Tibial artery (tissue), 4 donors: ENCODE results near the gene VPS18.
"Not testable (repeated sequence)": the region's sequence is repeated elsewhere in the genome, so short reads cannot be mapped to it uniquely, and the experiment has no call there.

ENCODE experiments used
- DNase-seq, 2 donors: peaks; one replicate each; pipeline ENCODE4 v3.0.0-alpha.2; 2019
- H3K27ac ChIP-seq, 2 donors: fragments of 200-600 bp; sonication (generic) in 1 of 2; 1 replicate in 1 of 2; 2 replicates in 1 of 2; pipeline ENCODE4 v1.5.1; 2018 to 2019; ENCODE audit warnings: mild to moderate bottlenecking in 1 of 2
- H3K27me3 ChIP-seq, 2 donors: fragments of 200-600 bp; sonication (generic) in 1 of 2; one replicate each; pipeline versions ENCODE4 v1.5.1 to v1.6.0; 2016 to 2019
- H3K36me3 ChIP-seq, 3 donors: fragments of 200-600 bp; sonication (generic) in 2 of 3; one replicate each; pipeline ENCODE4 v1.5.1; 2016 to 2019; ENCODE audit warnings: mild to moderate bottlenecking in 2 of 3
- H3K4me1 ChIP-seq, 4 donors: fragments of 200-600 bp; sonication (generic) in 2 of 4; 1 replicate in 3 of 4; 2 replicates in 1 of 4; pipeline ENCODE4 v1.5.1; 2016 to 2019
- H3K4me3 ChIP-seq, 2 donors: fragments of 200-600 bp; sonication (generic) in 1 of 2; 1 replicate in 1 of 2; 2 replicates in 1 of 2; pipeline ENCODE4 v1.5.1; 2018 to 2019; ENCODE audit warnings: mild to moderate bottlenecking in 2 of 2
- H3K9me3 ChIP-seq, 3 donors: fragments of 200-600 bp; sonication (generic) in 1 of 3; one replicate each; pipeline ENCODE4 v1.5.1; 2016 to 2019
- CTCF ChIP-seq, 2 experiments: fragments of 200-600 bp in 1 of 2; fragments of 450-650 bp in 1 of 2; IDR thresholded peaks; one replicate each; pipeline ENCODE4 v1.5.1; 2017 to 2019; ENCODE audit warnings: antibody characterized with exemption in 2 of 2, mild to moderate bottlenecking in 1 of 2, moderate library complexity in 1 of 2
- intact Hi-C: fragments of 100-400 bp; cut with DNase I; formaldehyde crosslinking; loops from one replicate; pipeline ENCODE4 v1.15.0; 2023; ENCODE audit warnings: low total_unique reads

Gene VPS18

GRCh38 chr15:40855706-40856234 lies 38.5 kb upstream of the VPS18 start:
- TF ChIP-seq CTCF (IDR thresholded peaks at IDR 0.05): no peak
- Histone ChIP-seq H3K27me3 (peaks cover 0 to 22% of the 10 kb centered on the region in 2 donors), H3K4me1 (peaks cover 0 to 10% (median 2%) of the 10 kb centered on the region in 4 donors), H3K36me3 (peaks cover 0 to 42% (median 0%) of the 10 kb centered on the region in 3 donors), H3K9me3 (no peaks in the 10 kb centered on the region), H3K27ac (no peak overlapping the region), H3K4me3 (no peak overlapping the region)
- DNase-seq: no peak
- intact Hi-C loops: no loop called here

GRCh38 chr15:40856746-40857145 lies 37.5 kb upstream of the VPS18 start:
- intact Hi-C loops: no loop called here
- Histone ChIP-seq H3K4me3 (no peak overlapping the region), H3K27ac (no peak overlapping the region), H3K4me1 (peaks cover 0 to 10% (median 2%) of the 10 kb centered on the region in 4 donors), H3K27me3 (peaks cover 0 to 22% of the 10 kb centered on the region in 2 donors), H3K9me3 (no peaks in the 10 kb centered on the region), H3K36me3 (peaks cover 0 to 42% (median 0%) of the 10 kb centered on the region in 3 donors)
- DNase-seq: no peak
- TF ChIP-seq CTCF (IDR thresholded peaks at IDR 0.05): no peak

- Histone ChIP-seq H3K36me3 (peaks cover 0 to 42% (median 0%) of the 10 kb centered on the region in 3 donors), H3K27me3 (peaks cover 0 to 22% of the 10 kb centered on the region in 2 donors), H3K9me3 (no peaks in the 10 kb centered on the region), H3K4me3 (no peak overlapping the region), H3K27ac (no peak overlapping the region), H3K4me1 (peaks cover 0 to 10% (median 2%) of the 10 kb centered on the region in 4 donors)
- intact Hi-C loops: no loop called here
- peak; percentile 43 to 76 for DNase-seq
- TF ChIP-seq CTCF (IDR thresholded peaks at IDR 0.05): peak; percentile 91 to 97
Measured at GRCh38 chr15:40857601-40858341, 36.5 kb upstream of the VPS18 start.

GRCh38 chr15:40858706-40859105 lies 35.5 kb upstream of the VPS18 start:
- H3K27ac ChIP-seq: no peak overlapping the region
- intact Hi-C loops: no loop called here

GRCh38 chr15:40859206-40859851 lies 34.9 kb upstream of the VPS18 start:
- peak; percentile 56 to 79 for DNase-seq
- Histone ChIP-seq H3K27ac (no peak overlapping the region), H3K4me3 (no peak overlapping the region), H3K36me3 (peaks cover 0 to 26% (median 0%) of the 10 kb centered on the region in 3 donors), H3K9me3 (no peaks in the 10 kb centered on the region), H3K4me1 (peaks cover 0 to 10% (median 2%) of the 10 kb centered on the region in 4 donors), H3K27me3 (peaks cover 0 to 36% of the 10 kb centered on the region in 2 donors)
- intact Hi-C loops: no loop called here
- peak; percentile 52 to 66 for TF ChIP-seq CTCF (IDR thresholded peaks at IDR 0.05)

More at GRCh38 chr15:40858706-40859105, 35.5 kb upstream of the VPS18 start:
- DNase-seq: no peak
- Histone ChIP-seq H3K4me3 (no peak overlapping the region), H3K9me3 (no peaks in the 10 kb centered on the region), H3K4me1 (peaks cover 0 to 10% (median 2%) of the 10 kb centered on the region in 4 donors), H3K27me3 (peaks cover 0 to 29% of the 10 kb centered on the region in 2 donors), H3K36me3 (peaks cover 0 to 32% (median 0%) of the 10 kb centered on the region in 3 donors)
- no peak for TF ChIP-seq CTCF (IDR thresholded peaks at IDR 0.05)

GRCh38 chr15:40861147-40861546 lies 33.1 kb upstream of the VPS18 start:
- DNase-seq, intact Hi-C loops, H3K27ac ChIP-seq, H3K36me3 ChIP-seq, H3K9me3 ChIP-seq, H3K4me3 ChIP-seq: not testable (repeated sequence)
- peaks cover 0 to 10% (median 2%) of the 10 kb centered on the region in 4 donors for H3K4me1 ChIP-seq
- H3K27me3 ChIP-seq: peaks cover 0 to 53% of the 10 kb centered on the region in 2 donors
